Neuronal stem cell (in vitro differentiated cells): Measurements from ENCODE around the gene LHX6.
A peak's percentile ranks its signal among the peaks of the same experiment; 100 is the strongest.

Experiments used
- DNase-seq: peaks from one replicate; pipeline ENCODE4 v3.0.0-alpha.2; 2013; ENCODE audit warnings: low spot score
- H2AFZ ChIP-seq: one replicate; pipeline ENCODE4 v1.6.1; 2013; ENCODE audit warnings: mild to moderate bottlenecking, low read length, inconsistent platforms
- H2AK5ac ChIP-seq: 2 replicates; pipeline ENCODE4 v1.6.1; 2013; ENCODE audit warnings: low read depth, mild to moderate bottlenecking, inconsistent platforms, low read length, moderate library complexity, mixed read lengths
- H2BK120ac ChIP-seq: 2 replicates; pipeline ENCODE4 v1.6.1; 2013; ENCODE audit warnings: low read depth, mild to moderate bottlenecking, inconsistent platforms, low read length, moderate library complexity, mixed read lengths
- H2BK12ac ChIP-seq: one replicate; pipeline ENCODE4 v1.6.1; 2013; ENCODE audit warnings: low read length, inconsistent platforms
- H2BK15ac ChIP-seq: 2 replicates; pipeline ENCODE4 v1.6.1; 2013; ENCODE audit warnings: mild to moderate bottlenecking, low read length, inconsistent platforms, mixed read lengths
- H2BK5ac ChIP-seq: one replicate; pipeline ENCODE4 v1.6.1; 2013; ENCODE audit warnings: inconsistent platforms, mild to moderate bottlenecking, low read length, moderate library complexity
- H3K14ac ChIP-seq: one replicate; pipeline ENCODE4 v1.6.1; 2013; ENCODE audit warnings: low read length, inconsistent platforms
- H3K18ac ChIP-seq: 2 replicates; pipeline ENCODE4 v1.6.1; 2013; ENCODE audit warnings: low read length, inconsistent platforms
- H3K23ac ChIP-seq: 2 replicates; pipeline ENCODE4 v1.6.1; 2013; ENCODE audit warnings: low read depth, mild to moderate bottlenecking, mixed read lengths, low read length, inconsistent platforms; ENCODE audit not compliant: poor library complexity
- H3K27ac ChIP-seq: replicated peaks from 3 replicates; pipeline ENCODE4 v1.5.1; 2013; ENCODE audit warnings: low read length, inconsistent platforms
- H3K27me3 ChIP-seq, 3 experiments: 2 replicates each; pipeline ENCODE4 v1.6.1; 2013; ENCODE audit warnings: low read length in 3 of 3, mild to moderate bottlenecking in 2 of 3, inconsistent platforms in 1 of 3, low read depth in 1 of 3, mixed read lengths in 1 of 3, moderate library complexity in 1 of 3; ENCODE audit not compliant: control insufficient read depth in 3 of 3, insufficient read depth in 3 of 3
- H3K36me3 ChIP-seq, 2 donors: replicated peaks in 1 of 2; 2 replicates each; pipeline ENCODE4 v1.6.1; 2013; ENCODE audit warnings: low read length in 2 of 2; ENCODE audit not compliant: control insufficient read depth in 2 of 2, insufficient read depth in 2 of 2
- H3K4ac ChIP-seq: 2 replicates; pipeline ENCODE4 v1.6.1; 2013; ENCODE audit warnings: inconsistent platforms, mild to moderate bottlenecking, low read length, moderate library complexity
- H3K4me1 ChIP-seq, 2 donors: 1 replicate in 1 of 2; 2 replicates in 1 of 2; pipeline ENCODE4 v1.6.1; 2013; ENCODE audit warnings: low read length in 2 of 2, low read depth in 1 of 2; ENCODE audit not compliant: control insufficient read depth in 2 of 2, insufficient read depth in 1 of 2
- H3K4me2 ChIP-seq: one replicate; pipeline ENCODE4 v1.6.1; 2013; ENCODE audit warnings: mild to moderate bottlenecking, low read length, inconsistent platforms; ENCODE audit not compliant: insufficient read depth, poor library complexity, severe bottlenecking
- H3K4me3 ChIP-seq, 2 donors: 2 replicates each; pipeline ENCODE4 v1.5.1; 2013; ENCODE audit warnings: low read length in 2 of 2, mild to moderate bottlenecking in 2 of 2, inconsistent platforms in 1 of 2, moderate library complexity in 1 of 2
- H3K79me1 ChIP-seq: one replicate; pipeline ENCODE4 v1.6.1; 2013; ENCODE audit warnings: low read depth, mild to moderate bottlenecking, inconsistent platforms, low read length, moderate library complexity
- H3K9ac ChIP-seq: one replicate; pipeline ENCODE4 v1.6.1; 2013; ENCODE audit warnings: mild to moderate bottlenecking, low read depth, low read length, inconsistent platforms; ENCODE audit not compliant: poor library complexity
- H3K9me3 ChIP-seq, 2 donors: replicated peaks in 1 of 2; 2 replicates each; pipeline versions ENCODE3 to v1.6.1; 2013; ENCODE audit warnings: low read length in 2 of 2, mild to moderate bottlenecking in 2 of 2, inconsistent platforms in 1 of 2, low read depth in 1 of 2, mixed read lengths in 1 of 2, moderate library complexity in 1 of 2; ENCODE audit not compliant: control insufficient read depth in 2 of 2, insufficient read depth in 1 of 2
- H4K8ac ChIP-seq: one replicate; pipeline ENCODE4 v1.6.1; 2013; ENCODE audit warnings: low read depth, mild to moderate bottlenecking, inconsistent platforms, low read length, moderate library complexity
- H4K91ac ChIP-seq: one replicate; pipeline ENCODE4 v1.6.1; 2013; ENCODE audit warnings: low read length, low read depth, mild to moderate bottlenecking, inconsistent platforms; ENCODE audit not compliant: poor library complexity
- WGBS, 2 donors: extraction: QIAGEN DNeasy Blood & Tissue Kit; methylation state at CpG; one replicate each; pipeline ENCODE4 v1.1.7; 2013; ENCODE audit warnings: missing lambda C conversion rate in 2 of 2, mixed read lengths in 1 of 2; ENCODE audit not compliant: insufficient read length in 2 of 2, insufficient replicate concordance in 1 of 2; ENCODE audit errors: extremely low coverage in 2 of 2; 5-methylcytosine and 5-hydroxymethylcytosine counted together

The LHX6 gene

DNA sequence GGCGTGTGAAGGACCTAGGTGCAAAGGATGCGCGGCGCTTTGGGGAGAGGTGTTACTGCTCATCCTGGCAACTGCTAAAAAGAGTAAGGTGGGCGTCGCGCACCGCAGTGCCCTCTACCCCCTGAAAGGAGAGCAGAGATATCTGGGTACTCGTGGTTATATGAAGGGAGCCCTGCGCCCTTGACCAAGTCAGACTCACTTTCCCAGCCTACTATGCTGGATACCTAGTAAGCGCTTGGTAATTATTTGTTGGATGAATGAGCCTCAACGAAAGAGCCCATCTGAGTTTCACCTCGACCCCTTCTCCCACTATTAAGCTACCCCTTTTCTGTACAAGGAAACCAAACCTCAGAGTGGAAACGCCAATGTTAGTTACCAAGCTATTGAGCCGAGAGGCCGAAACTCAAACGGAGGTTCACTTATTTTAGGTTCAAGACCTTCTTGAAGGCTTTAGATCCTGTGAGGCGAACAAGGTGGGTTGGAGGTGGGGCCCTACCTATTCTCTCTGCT, 8.0 kb downstream of the LHX6 start:
- Histone ChIP-seq H2AFZ (no peak overlapping the region), H3K9ac (no peak overlapping the region), H3K79me1 (no peaks in the 10 kb centered on the region), H2AK5ac (peak overlapping the region; percentile 38), H3K27me3 (peaks cover 76 to 100% (median 99%) of the 10 kb centered on the region in 3 experiments), H2BK5ac (no peak overlapping the region), H3K27ac (no peak overlapping the region), H2BK15ac (no peak overlapping the region), H2BK120ac (no peak overlapping the region), H3K36me3 (no peaks in the 10 kb centered on the region), H2BK12ac (no peak overlapping the region), H4K8ac (no peak overlapping the region), H3K4me3 (peak overlapping the region in 1 of 2 donors; percentile 56), H3K4me1 (peaks cover 6% of the 10 kb centered on the region in 2 donors), H3K14ac (peak overlapping the region; percentile 86), H3K9me3 (peaks cover 2 to 3% of the 10 kb centered on the region in 2 donors), H3K18ac (peak overlapping the region; percentile 13), H4K91ac (no peak overlapping the region), H3K4ac (no peak overlapping the region), H3K4me2 (no peak overlapping the region), H3K23ac (peak overlapping the region; percentile 82)
- WGBS, 2 donors = no CpG with 5 or more reads among the region's 18 CpGs
- no peak for DNase-seq

GRCh38 chr9:122219856-122220672, 8.7 kb downstream of the LHX6 start:
- Histone ChIP-seq H3K4me3 (peak overlapping the region in 1 of 2 donors; percentile 56), H2BK15ac (no peak overlapping the region), H4K8ac (no peak overlapping the region), H3K4me1 (peaks cover 6% of the 10 kb centered on the region in 2 donors), H2BK5ac (no peak overlapping the region), H3K36me3 (no peaks in the 10 kb centered on the region), H3K9me3 (peaks cover 2 to 3% of the 10 kb centered on the region in 2 donors), H3K79me1 (no peaks in the 10 kb centered on the region), H3K4ac (no peak overlapping the region), H3K23ac (peak overlapping the region; percentile 86), H3K4me2 (no peak overlapping the region), H2BK12ac (no peak overlapping the region), H3K18ac (peak overlapping the region; percentile 48), H2AK5ac (peak overlapping the region; percentile 38), H2BK120ac (no peak overlapping the region), H3K27ac (no peak overlapping the region), H3K9ac (no peak overlapping the region), H2AFZ (peak overlapping the region; percentile 70), H3K14ac (peak overlapping the region; percentile 86), H3K27me3 (peaks cover 72 to 100% (median 98%) of the 10 kb centered on the region in 3 experiments), H4K91ac (no peak overlapping the region)
- no CpG with 5 or more reads among the region's 57 CpGs for WGBS, 2 donors
- DNase-seq = no peak

DNA sequence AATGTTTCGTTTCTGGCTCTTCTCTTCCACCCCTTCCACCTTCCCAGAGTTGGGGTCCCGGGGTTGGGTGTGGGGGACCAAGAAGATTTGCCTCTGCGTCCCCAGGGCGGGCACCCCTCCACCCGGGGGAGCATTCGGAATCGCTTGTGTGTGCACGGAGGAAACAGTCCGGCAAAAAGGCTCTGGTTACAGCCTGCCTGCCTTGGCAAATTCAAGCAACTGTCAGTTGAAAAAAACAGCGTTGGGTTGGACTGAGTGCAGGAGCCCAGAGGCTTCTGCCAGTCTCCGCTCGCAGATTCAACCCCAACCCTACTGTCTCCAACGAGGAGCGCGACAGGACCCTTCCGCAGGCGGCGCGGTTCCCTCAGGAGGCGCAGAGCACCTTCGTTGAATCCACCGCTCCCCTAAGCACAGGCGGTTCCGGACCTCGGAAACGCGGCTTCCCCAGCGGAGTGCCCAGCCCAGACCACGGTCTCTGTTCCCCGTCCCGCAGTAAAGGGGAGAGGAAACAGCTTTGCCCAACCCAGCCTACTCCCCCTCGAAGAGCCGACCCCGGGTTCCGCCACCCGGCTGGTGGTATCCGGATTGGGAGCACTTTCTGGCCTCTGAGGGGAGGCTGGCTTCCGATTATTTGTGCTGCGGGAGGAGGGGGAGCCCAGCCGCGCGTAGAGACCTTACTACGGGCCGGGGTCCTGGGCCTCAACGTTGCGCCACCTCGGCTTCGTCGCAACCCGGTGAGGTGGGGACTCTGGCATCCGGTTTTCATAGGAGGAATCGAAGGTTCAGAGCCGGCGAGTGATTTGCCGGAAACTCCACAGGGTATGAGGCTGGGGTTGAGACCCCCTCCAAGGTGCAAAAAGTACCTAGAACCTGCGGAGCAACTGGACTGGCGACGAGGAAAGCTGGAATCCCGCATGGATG, 9.6 kb downstream of the LHX6 start:
- Histone ChIP-seq H2BK12ac (no peak overlapping the region), H3K9ac (no peak overlapping the region), H2AFZ (peak overlapping the region; percentile 70), H2BK120ac (no peak overlapping the region), H3K23ac (no peak overlapping the region), H2AK5ac (peak overlapping the region; percentile 69), H3K27me3 (peaks cover 68 to 100% (median 94%) of the 10 kb centered on the region in 3 experiments), H4K8ac (no peak overlapping the region), H3K4me3 (no peak overlapping the region), H3K9me3 (peaks cover 0 to 2% of the 10 kb centered on the region in 2 donors), H3K36me3 (no peaks in the 10 kb centered on the region), H3K4me2 (no peak overlapping the region), H2BK15ac (no peak overlapping the region), H2BK5ac (no peak overlapping the region), H4K91ac (no peak overlapping the region), H3K4ac (no peak overlapping the region), H3K79me1 (no peaks in the 10 kb centered on the region), H3K18ac (peak overlapping the region; percentile 36), H3K27ac (no peak overlapping the region), H3K4me1 (peaks cover 6 to 9% of the 10 kb centered on the region in 2 donors), H3K14ac (peak overlapping the region; percentile 4)
- DNase-seq = no peak
- WGBS, 2 donors = no CpG with 5 or more reads among the region's 59 CpGs
